Stimulated activated CD8-positive, alpha-beta memory T cell treated with anti-CD3 and anti-CD28 coated beads, Interleukin-7, amount 100 ng/mL, for 4 hours (primary cell): ENCODE data around the gene AAMDC.
"Not testable (repeated sequence)": the region's sequence is repeated elsewhere in the genome, so short reads cannot be mapped to it uniquely, and the experiment has no call there.

Source experiments
- DNase-seq, 2 donors: peaks; one replicate each; pipeline ENCODE4 v3.0.0-alpha.2; 2020; ENCODE audit warnings: low read depth in 2 of 2

The AAMDC gene

GRCh38 chr11:77821349-77821851 is 456 bp downstream of the AAMDC start:
- no peak for DNase-seq

- DNase-seq, result not testable (repeated sequence)
These were observed 1.2 kb downstream of the AAMDC start for GRCh38 chr11:77822126-77822525.

GRCh38 chr11:77823775-77824174 is 2.8 kb downstream of the AAMDC start:
- no peak for DNase-seq

- no peak for DNase-seq
These were observed 8.0 kb downstream of the AAMDC start for GRCh38 chr11:77828926-77829325.

GRCh38 chr11:77833302-77833701 is 12.4 kb downstream of the AAMDC start:
- no peak for DNase-seq

- DNase-seq, result no peak
These were observed 21.6 kb downstream of the AAMDC start for GRCh38 chr11:77842441-77843121.

- not testable (repeated sequence) for DNase-seq
These were observed 22.8 kb downstream of the AAMDC start for GRCh38 chr11:77843700-77844099.

GRCh38 chr11:77851503-77851902 is 30.6 kb downstream of the AAMDC start:
- DNase-seq, result no peak

GRCh38 chr11:77854838-77855237 is 33.9 kb downstream of the AAMDC start:
- DNase-seq, result no peak

GRCh38 chr11:77857906-77858457 is 37.0 kb downstream of the AAMDC start:
- not testable (repeated sequence) for DNase-seq

- DNase-seq, result not testable (repeated sequence)
These were observed 40.5 kb downstream of the AAMDC start for GRCh38 chr11:77861444-77861843.

- no peak for DNase-seq
These were observed 44.9 kb downstream of the AAMDC start for GRCh38 chr11:77865805-77866204.

GRCh38 chr11:77866336-77866735 is 45.4 kb downstream of the AAMDC start:
- DNase-seq, result no peak

GRCh38 chr11:77868744-77869143 is 47.8 kb downstream of the AAMDC start:
- no peak for DNase-seq

- no peak for DNase-seq
These were observed 50.9 kb downstream of the AAMDC start for GRCh38 chr11:77871855-77872254.

GRCh38 chr11:77873345-77873744 is 52.4 kb downstream of the AAMDC start:
- no peak for DNase-seq

- DNase-seq, result no peak
These were observed 53.3 kb downstream of the AAMDC start for GRCh38 chr11:77874206-77874605.

GRCh38 chr11:77876045-77876444 is 55.1 kb downstream of the AAMDC start:
- no peak for DNase-seq

- DNase-seq, result not testable (repeated sequence)
These were observed 57.3 kb downstream of the AAMDC start for GRCh38 chr11:77878247-77878646.

- DNase-seq, result no peak
These were observed 58.3 kb downstream of the AAMDC start for GRCh38 chr11:77879218-77879617.

GRCh38 chr11:77882396-77882795 is 61.5 kb downstream of the AAMDC start:
- DNase-seq, result no peak

- DNase-seq, result no peak
These were observed 62.8 kb downstream of the AAMDC start for GRCh38 chr11:77883775-77884174.

- no peak for DNase-seq
These were observed 63.4 kb downstream of the AAMDC start for GRCh38 chr11:77884186-77884828.
